Measurements from ENCODE around the gene PIK3R3. TPM values are rescaled to one million over a fixed set of nuclear protein-coding genes. Genes with fewer than 3 reads are reported as not detected.

Gene PIK3R3
- total RNA-seq, 1 experiment from 2014 or later = 1.6 TPM

DNA sequence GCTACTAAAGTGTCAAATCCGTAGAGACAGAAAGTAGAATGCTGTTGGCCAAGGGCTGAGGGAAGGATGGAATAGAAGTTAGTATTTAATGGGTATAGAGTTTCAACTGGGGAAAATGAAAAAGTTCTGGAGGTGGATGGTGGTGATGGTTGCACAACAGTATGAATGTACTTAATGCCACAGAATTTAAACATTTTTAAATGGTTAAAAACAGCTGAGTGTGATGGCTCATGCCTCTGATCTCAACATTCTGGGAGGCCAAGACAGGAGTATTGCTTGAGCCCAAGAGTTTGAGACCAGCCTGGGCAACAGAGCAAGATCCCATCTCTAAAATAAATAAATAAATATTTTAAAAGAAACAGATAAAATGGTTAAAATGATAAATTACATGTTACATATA lies 44.5 kb downstream of the PIK3R3 start:
- ChIA-PET POLR2A (no interaction called here), CTCF (no interaction called here)
- intact Hi-C loops (cut with micrococcal nuclease) = no loop called here

More for the DNA sequence above, 44.5 kb downstream of the PIK3R3 start:
- RAD21 ChIA-PET (ENCODE audit: low non-redundant PET in 1 of 2, low total read pairs in 2 of 2, uncharacterized antibody in 2 of 2, unreplicated experiment in 2 of 2) = interaction anchor here in 1 of 2 experiments (0.7 kb wide), 1 partner anchor 596 kb away, joined by 3 read pairs; no protein-coding TSS in a partner anchor
- ATAC-seq = no peak
- Histone ChIP-seq H3K27me3 (ENCODE audit: insufficient read depth, low read length) (no peaks in the 10 kb centered on the region), H3K4me1 (ENCODE audit: control insufficient read depth in 1 of 2, insufficient read depth in 2 of 2, low read length in 2 of 2) (peaks cover 0 to 9% of the 10 kb centered on the region in 2 experiments; a peak in 1 of 4 replicates), H3K27ac (ENCODE audit: low read depth, low read length) (no peak overlapping the region), H3K79me2 (ENCODE audit: insufficient read depth, low read length) (no peaks in the 10 kb centered on the region), H3K9me2 (ENCODE audit: insufficient read depth) (no peaks in the 10 kb centered on the region), H3K9ac (ENCODE audit: low read length) (no peak overlapping the region), H3K4me3 (replicated peaks in 1 of 2; ENCODE audit: low read depth in 1 of 2, low read length in 2 of 2) (no peak overlapping the region), H2AFZ (ENCODE audit: low read depth, low read length, poor library complexity, severe bottlenecking) (no peak overlapping the region), H3K4me2 (ENCODE audit: low read length) (no peak overlapping the region), H4K20me1 (ENCODE audit: insufficient read depth) (no peaks in the 10 kb centered on the region), H3K9me3 (ENCODE audit: control insufficient read depth in 1 of 2, insufficient read depth in 1 of 2, low read depth in 1 of 2, low read length in 2 of 2) (no peaks in the 10 kb centered on the region), H3K36me3 (ENCODE audit: control insufficient read depth in 1 of 2, insufficient read depth in 2 of 2, low read length in 2 of 2) (no peaks in the 10 kb centered on the region)
- no peak for DNase-seq (ENCODE audit: low read depth, low spot score)
- no TSS peak for BruUV-seq (replicated peaks)
- TF ChIP-seq SP1 (IDR thresholded peaks at IDR 0.05; ENCODE audit: low read depth) (no peak), POLR2A (IDR thresholded peaks at IDR 0.05; ENCODE audit: borderline replicate concordance, extremely low read depth, insufficient read depth, insufficient read length) (no peak), ZFX (IDR thresholded peaks at IDR 0.05) (no peak), EZH2phosphoT487 (IDR thresholded peaks at IDR 0.05; ENCODE audit: borderline replicate concordance) (no peak)
- TF ChIP-seq, protein P1, sequence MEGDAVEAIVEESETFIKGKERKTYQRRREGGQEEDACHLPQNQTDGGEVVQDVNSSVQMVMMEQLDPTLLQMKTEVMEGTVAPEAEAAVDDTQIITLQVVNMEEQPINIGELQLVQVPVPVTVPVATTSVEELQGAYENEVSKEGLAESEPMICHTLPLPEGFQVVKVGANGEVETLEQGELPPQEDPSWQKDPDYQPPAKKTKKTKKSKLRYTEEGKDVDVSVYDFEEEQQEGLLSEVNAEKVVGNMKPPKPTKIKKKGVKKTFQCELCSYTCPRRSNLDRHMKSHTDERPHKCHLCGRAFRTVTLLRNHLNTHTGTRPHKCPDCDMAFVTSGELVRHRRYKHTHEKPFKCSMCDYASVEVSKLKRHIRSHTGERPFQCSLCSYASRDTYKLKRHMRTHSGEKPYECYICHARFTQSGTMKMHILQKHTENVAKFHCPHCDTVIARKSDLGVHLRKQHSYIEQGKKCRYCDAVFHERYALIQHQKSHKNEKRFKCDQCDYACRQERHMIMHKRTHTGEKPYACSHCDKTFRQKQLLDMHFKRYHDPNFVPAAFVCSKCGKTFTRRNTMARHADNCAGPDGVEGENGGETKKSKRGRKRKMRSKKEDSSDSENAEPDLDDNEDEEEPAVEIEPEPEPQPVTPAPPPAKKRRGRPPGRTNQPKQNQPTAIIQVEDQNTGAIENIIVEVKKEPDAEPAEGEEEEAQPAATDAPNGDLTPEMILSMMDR (IDR thresholded peaks at IDR 0.05 in 2 of 3, conservative IDR thresholded peaks at IDR 0.05 in 1 of 3; ENCODE audit: borderline replicate concordance in 1 of 3, insufficient read depth in 1 of 3, low read depth in 2 of 3, low read length in 2 of 3) = no peak
- TF ChIP-seq, protein P2, sequence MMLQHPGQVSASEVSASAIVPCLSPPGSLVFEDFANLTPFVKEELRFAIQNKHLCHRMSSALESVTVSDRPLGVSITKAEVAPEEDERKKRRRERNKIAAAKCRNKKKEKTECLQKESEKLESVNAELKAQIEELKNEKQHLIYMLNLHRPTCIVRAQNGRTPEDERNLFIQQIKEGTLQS (IDR thresholded peaks at IDR 0.05) = no peak
- TF ChIP-seq, protein P3, sequence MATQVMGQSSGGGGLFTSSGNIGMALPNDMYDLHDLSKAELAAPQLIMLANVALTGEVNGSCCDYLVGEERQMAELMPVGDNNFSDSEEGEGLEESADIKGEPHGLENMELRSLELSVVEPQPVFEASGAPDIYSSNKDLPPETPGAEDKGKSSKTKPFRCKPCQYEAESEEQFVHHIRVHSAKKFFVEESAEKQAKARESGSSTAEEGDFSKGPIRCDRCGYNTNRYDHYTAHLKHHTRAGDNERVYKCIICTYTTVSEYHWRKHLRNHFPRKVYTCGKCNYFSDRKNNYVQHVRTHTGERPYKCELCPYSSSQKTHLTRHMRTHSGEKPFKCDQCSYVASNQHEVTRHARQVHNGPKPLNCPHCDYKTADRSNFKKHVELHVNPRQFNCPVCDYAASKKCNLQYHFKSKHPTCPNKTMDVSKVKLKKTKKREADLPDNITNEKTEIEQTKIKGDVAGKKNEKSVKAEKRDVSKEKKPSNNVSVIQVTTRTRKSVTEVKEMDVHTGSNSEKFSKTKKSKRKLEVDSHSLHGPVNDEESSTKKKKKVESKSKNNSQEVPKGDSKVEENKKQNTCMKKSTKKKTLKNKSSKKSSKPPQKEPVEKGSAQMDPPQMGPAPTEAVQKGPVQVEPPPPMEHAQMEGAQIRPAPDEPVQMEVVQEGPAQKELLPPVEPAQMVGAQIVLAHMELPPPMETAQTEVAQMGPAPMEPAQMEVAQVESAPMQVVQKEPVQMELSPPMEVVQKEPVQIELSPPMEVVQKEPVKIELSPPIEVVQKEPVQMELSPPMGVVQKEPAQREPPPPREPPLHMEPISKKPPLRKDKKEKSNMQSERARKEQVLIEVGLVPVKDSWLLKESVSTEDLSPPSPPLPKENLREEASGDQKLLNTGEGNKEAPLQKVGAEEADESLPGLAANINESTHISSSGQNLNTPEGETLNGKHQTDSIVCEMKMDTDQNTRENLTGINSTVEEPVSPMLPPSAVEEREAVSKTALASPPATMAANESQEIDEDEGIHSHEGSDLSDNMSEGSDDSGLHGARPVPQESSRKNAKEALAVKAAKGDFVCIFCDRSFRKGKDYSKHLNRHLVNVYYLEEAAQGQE (IDR thresholded peaks at IDR 0.05; ENCODE audit: low read depth) = no peak
